Bronchial epithelial cell (primary cell): Measurements from ENCODE around the gene SPHK1. TPM values are rescaled to one million over a fixed set of nuclear protein-coding genes. Genes with fewer than 3 reads are reported as not detected.

ENCODE experiments used
- DNase-seq: peaks from one replicate; pipeline ENCODE4 v3.0.0-alpha.2; 2010; ENCODE audit warnings: low read depth
- FAIRE-seq: peaks from 2 replicates; lab custom pipeline; 2011; peaks lifted over from hg19 to GRCh38; lab: Jason Lieb, UNC
- H3K27me3 ChIP-seq: 2 replicates; pipeline ENCODE4 v1.5.1; 2011; ENCODE audit warnings: low read length; ENCODE audit not compliant: control insufficient read depth, insufficient read depth
- H3K36me3 ChIP-seq: 2 replicates; pipeline ENCODE4 v1.5.1; 2011; ENCODE audit warnings: low read length; ENCODE audit not compliant: control insufficient read depth, insufficient read depth
- H3K4me3 ChIP-seq: 2 replicates; pipeline ENCODE4 v1.5.1; 2011; ENCODE audit warnings: mild to moderate bottlenecking, low read depth, low read length, control low read depth
- CTCF ChIP-seq: IDR thresholded peaks from 2 replicates; pipeline ENCODE4 v1.5.1; 2011; ENCODE audit warnings: mild to moderate bottlenecking, moderate library complexity, low read length, control low read depth, inconsistent platforms; ENCODE audit not compliant: insufficient read depth, severe bottlenecking
- total RNA-seq: library from RNA; depleted of rRNA; stranded (reverse); fragments of >200 nt; gene quantifications from 2 replicates; pipeline ENCODE4 v1.2.1, GENCODE V29; 2014

SPHK1 gene
- total RNA-seq, 1 donor from 2014 or later = 76.1 TPM

- no peak for FAIRE-seq
- no peak for DNase-seq
- Histone ChIP-seq H3K4me3 (no peak overlapping the region), H3K36me3 (no peaks in the 10 kb centered on the region), H3K27me3 (no peaks in the 10 kb centered on the region)
- TF ChIP-seq CTCF = no peak
Observed at GRCh38 chr17:76379646-76380376, 4.6 kb upstream of the SPHK1 start.

- FAIRE-seq = no peak
- no peaks in the 10 kb centered on the region for H3K27me3 ChIP-seq
- H3K36me3 ChIP-seq = peaks cover 2% of the 10 kb centered on the region
- H3K4me3 ChIP-seq = no peak overlapping the region
- no peak for TF ChIP-seq CTCF
- no peak for DNase-seq
Observed at GRCh38 chr17:76381633-76382350, 2.6 kb upstream of the SPHK1 start.

- FAIRE-seq = no peak
Observed at GRCh38 chr17:76382351-76382802, 2.0 kb upstream of the SPHK1 start.

GRCh38 chr17:76382803-76383545, 1.4 kb upstream of the SPHK1 start:
- DNase-seq = peak; percentile 66
- Histone ChIP-seq H3K27me3 (no peaks in the 10 kb centered on the region), H3K36me3 (peaks cover 9% of the 10 kb centered on the region), H3K4me3 (peak overlapping the region; percentile 70)
- no peak for TF ChIP-seq CTCF
- FAIRE-seq = no peak

More at GRCh38 chr17:76382351-76382802, 2.0 kb upstream of the SPHK1 start:
- TF ChIP-seq CTCF = no peak
- H3K4me3 ChIP-seq = peak overlapping the region; percentile 70
- H3K36me3 ChIP-seq = peaks cover 7% of the 10 kb centered on the region
- no peaks in the 10 kb centered on the region for H3K27me3 ChIP-seq
- peak; percentile 49 for DNase-seq

- FAIRE-seq = no peak
- no peaks in the 10 kb centered on the region for H3K27me3 ChIP-seq
- no peak for DNase-seq
Observed at GRCh38 chr17:76383546-76384221, 725 bp upstream of the SPHK1 start.

More at GRCh38 chr17:76383546-76384221, 725 bp upstream of the SPHK1 start:
- Histone ChIP-seq H3K4me3 (peak overlapping the region; percentile 70), H3K36me3 (peaks cover 9% of the 10 kb centered on the region)
- peak; percentile 30 for TF ChIP-seq CTCF
